Transverse colon (tissue), 4 donors: ENCODE results near the gene ZNF609. TPM values are rescaled to one million over a fixed set of nuclear protein-coding genes. Genes with fewer than 3 reads are reported as not detected.

ENCODE experiments used
- DNase-seq: peaks from one replicate; pipeline ENCODE4 v3.0.0-alpha.2; 2019
- H3K27ac ChIP-seq, 4 donors: fragments of 200-600 bp; sonication (generic); 2 replicates each; pipeline ENCODE4 v1.5.1; 2016 to 2018; ENCODE audit warnings: inconsistent platforms in 4 of 4
- H3K27me3 ChIP-seq: fragments of 200-600 bp; sonication (generic); 2 replicates; pipeline ENCODE4 v1.5.1; 2017; ENCODE audit warnings: inconsistent platforms
- H3K36me3 ChIP-seq, 4 donors: fragments of 200-600 bp; sonication (generic); 2 replicates each; pipeline ENCODE4 v1.5.1; 2017 to 2019; ENCODE audit warnings: inconsistent platforms in 4 of 4
- H3K4me1 ChIP-seq, 4 donors: fragments of 200-600 bp; sonication (generic); 2 replicates each; pipeline ENCODE4 v1.5.1; 2017 to 2020; ENCODE audit warnings: inconsistent platforms in 4 of 4
- H3K4me3 ChIP-seq, 4 donors: fragments of 200-600 bp; sonication (generic); 1 replicate in 1 of 4; 2 replicates in 3 of 4; pipeline versions ENCODE4 v1.5.1 to v1.6.1; 2017 to 2019; ENCODE audit warnings: inconsistent platforms in 4 of 4
- H3K9me3 ChIP-seq, 2 donors: fragments of 200-600 bp; sonication (generic); 2 replicates each; pipeline ENCODE4 v1.5.1; 2017 to 2019; ENCODE audit warnings: inconsistent platforms in 2 of 2
- EP300 ChIP-seq: sonication (generic); formaldehyde crosslinking; IDR thresholded peaks from one replicate; pipeline ENCODE4 v1.6.1; 2017; ENCODE audit warnings: antibody characterized with exemption, low read depth
- POLR2A ChIP-seq: fragments of 450-650 bp; IDR thresholded peaks from one replicate; pipeline ENCODE4 v1.6.1; 2016; ENCODE audit warnings: antibody characterized with exemption, mild to moderate bottlenecking, moderate library complexity
- POLR2AphosphoS5 ChIP-seq, 3 donors: sonication (generic); formaldehyde crosslinking; IDR thresholded peaks; one replicate each; pipeline ENCODE4 v1.6.1; 2016; ENCODE audit warnings: antibody characterized with exemption in 3 of 3
- WGBS, 2 donors: methylation state at CpG; one replicate each; pipeline ENCODE4 v1.1.5; 2018; ENCODE audit warnings: low coverage in 1 of 2; 5-methylcytosine and 5-hydroxymethylcytosine counted together
- in situ Hi-C, 4 donors: fragments of 200-750 bp; cut with MboI; loops; one replicate each; pipeline versions ENCODE4 v1.15.0 to v1.15.1; 2017; ENCODE audit warnings: low sequenced_read_pairs in 3 of 4, low pct_ligation_motif_present in 1 of 4, low pct_unique_long_range_greater_than_20kb in 1 of 4
- intact Hi-C: fragments of 100-400 bp; cut with DNase I; formaldehyde crosslinking; loops from one replicate; pipeline ENCODE4 v1.15.1; 2023; ENCODE audit warnings: low total_unique reads
- total RNA-seq, 4 donors: library from RNA; depleted of rRNA; stranded (reverse); fragments of >200 nt; gene quantifications; one replicate each; pipeline ENCODE4 v1.1.0, GENCODE V29; 2016
- TF ChIP-seq, protein P1 (sequence below), 5 experiments: fragments of 200-600 bp in 3 of 5; fragments of 450-650 bp in 2 of 5; sonication (generic) in 3 of 5; IDR thresholded peaks; 1 replicate in 2 of 5; 2 replicates in 3 of 5; pipeline ENCODE4 v1.5.1; 2016 to 2017; ENCODE audit warnings: antibody characterized with exemption in 5 of 5, inconsistent platforms in 3 of 5, mild to moderate bottlenecking in 2 of 5, moderate library complexity in 1 of 5

ZNF609 gene
- total RNA-seq, 4 donors from 2014 or later, result 16.1 to 34.8 (median 28.2) TPM

DNA sequence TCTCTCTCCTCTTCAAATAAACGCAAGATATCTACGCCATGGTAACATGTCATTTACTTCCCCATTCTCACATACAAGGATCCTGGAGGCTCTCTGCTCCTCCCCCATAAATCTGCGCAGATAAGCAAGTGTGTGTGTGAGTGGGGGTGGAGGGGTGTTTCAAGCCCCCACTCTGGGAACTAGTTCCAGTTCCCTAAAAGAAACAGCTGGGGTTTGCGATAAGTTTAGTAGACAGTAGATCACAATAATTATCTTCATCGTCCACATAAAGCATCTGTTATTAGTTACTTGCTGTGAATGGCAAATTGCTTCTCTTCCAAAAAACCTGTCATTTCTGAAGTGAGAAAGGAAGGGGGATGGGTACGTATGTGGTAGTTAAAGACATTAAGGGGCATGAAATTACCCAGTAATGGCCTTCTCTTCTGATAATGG, 235.2 kb downstream of the ZNF609 start:
- Histone ChIP-seq H3K9me3 (no peaks in the 10 kb centered on the region), H3K4me3 (no peak overlapping the region), H3K27me3 (no peaks in the 10 kb centered on the region), H3K4me1 (peaks cover 33 to 95% (median 56%) of the 10 kb centered on the region in 4 donors), H3K27ac (peak overlapping the region; percentile 56 to 91 (median 88)), H3K36me3 (peaks cover 0 to 2% (median 0%) of the 10 kb centered on the region in 4 donors)
- in situ Hi-C loops (no loop called here), intact Hi-C loops (no loop called here)
- WGBS, 2 donors, result 57 to 62% methylated on average over 4 to 6 of the region's 6 CpGs
- TF ChIP-seq, protein P1, sequence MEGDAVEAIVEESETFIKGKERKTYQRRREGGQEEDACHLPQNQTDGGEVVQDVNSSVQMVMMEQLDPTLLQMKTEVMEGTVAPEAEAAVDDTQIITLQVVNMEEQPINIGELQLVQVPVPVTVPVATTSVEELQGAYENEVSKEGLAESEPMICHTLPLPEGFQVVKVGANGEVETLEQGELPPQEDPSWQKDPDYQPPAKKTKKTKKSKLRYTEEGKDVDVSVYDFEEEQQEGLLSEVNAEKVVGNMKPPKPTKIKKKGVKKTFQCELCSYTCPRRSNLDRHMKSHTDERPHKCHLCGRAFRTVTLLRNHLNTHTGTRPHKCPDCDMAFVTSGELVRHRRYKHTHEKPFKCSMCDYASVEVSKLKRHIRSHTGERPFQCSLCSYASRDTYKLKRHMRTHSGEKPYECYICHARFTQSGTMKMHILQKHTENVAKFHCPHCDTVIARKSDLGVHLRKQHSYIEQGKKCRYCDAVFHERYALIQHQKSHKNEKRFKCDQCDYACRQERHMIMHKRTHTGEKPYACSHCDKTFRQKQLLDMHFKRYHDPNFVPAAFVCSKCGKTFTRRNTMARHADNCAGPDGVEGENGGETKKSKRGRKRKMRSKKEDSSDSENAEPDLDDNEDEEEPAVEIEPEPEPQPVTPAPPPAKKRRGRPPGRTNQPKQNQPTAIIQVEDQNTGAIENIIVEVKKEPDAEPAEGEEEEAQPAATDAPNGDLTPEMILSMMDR (IDR thresholded peaks at IDR 0.05), result no peak
- TF ChIP-seq EP300, result no peak
- no peak for TF ChIP-seq POLR2AphosphoS5 (IDR thresholded peaks at IDR 0.05)
- no peak for TF ChIP-seq POLR2A
- DNase-seq, result peak; percentile 26

- Histone ChIP-seq H3K36me3 (no peaks in the 10 kb centered on the region), H3K27ac (peak overlapping the region; percentile 56 to 91 (median 88)), H3K27me3 (no peaks in the 10 kb centered on the region), H3K4me1 (peaks cover 42 to 95% (median 59%) of the 10 kb centered on the region in 4 donors), H3K4me3 (no peak overlapping the region), H3K9me3 (no peaks in the 10 kb centered on the region)
- 92 to 100% methylated on average over 1 to 3 of the region's 3 CpGs for WGBS, 2 donors
- TF ChIP-seq POLR2AphosphoS5 (IDR thresholded peaks at IDR 0.05) (no peak), EP300 (no peak), POLR2A (no peak)
- TF ChIP-seq, protein P1 (IDR thresholded peaks at IDR 0.05), result no peak
- intact Hi-C loops, result no loop called here
- in situ Hi-C loops, result no loop called here
- no peak for DNase-seq
These were observed 236.1 kb downstream of the ZNF609 start for GRCh38 chr15:64696481-64696880.

DNA sequence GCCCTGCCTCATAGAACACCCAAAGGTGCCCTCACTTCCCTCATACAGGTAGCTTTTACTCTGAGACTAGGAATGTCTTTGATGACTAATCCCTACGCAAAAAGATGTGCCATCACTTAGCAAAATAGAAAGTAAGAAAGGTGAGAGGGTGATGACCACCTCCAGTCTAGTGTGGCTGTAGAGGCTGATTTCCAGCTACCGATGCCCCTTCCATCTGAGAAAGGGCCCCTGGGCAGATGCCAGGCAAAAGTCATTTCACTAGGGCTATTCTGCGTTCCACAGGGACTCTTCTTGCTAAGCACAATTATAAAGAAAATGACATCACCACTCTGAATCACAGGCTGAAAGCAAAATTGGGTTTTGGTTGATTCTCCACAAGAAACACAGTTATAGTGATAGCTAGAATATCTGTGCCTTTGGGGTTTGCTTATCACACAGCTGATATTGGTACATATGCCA, 237.6 kb downstream of the ZNF609 start:
- WGBS, 2 donors, result 55 to 59% methylated on average over 3 of the region's 3 CpGs
- in situ Hi-C loops, result no loop called here

GRCh38 chr15:64698823-64699222, 238.4 kb downstream of the ZNF609 start:
- no peaks in the 10 kb centered on the region for H3K36me3 ChIP-seq
- DNase-seq, result no peak
- intact Hi-C loops (no loop called here), in situ Hi-C loops (no loop called here)
- peak overlapping the region; percentile 88 to 91 (median 90) for H3K27ac ChIP-seq
- TF ChIP-seq POLR2AphosphoS5 (IDR thresholded peaks at IDR 0.05) (no peak), EP300 (no peak), POLR2A (no peak)
- TF ChIP-seq, protein P1 (IDR thresholded peaks at IDR 0.05), result no peak
- peaks cover 43 to 89% (median 55%) of the 10 kb centered on the region in 4 donors for H3K4me1 ChIP-seq
- H3K27me3 ChIP-seq, result no peaks in the 10 kb centered on the region
- no peaks in the 10 kb centered on the region for H3K9me3 ChIP-seq
- H3K4me3 ChIP-seq, result no peak overlapping the region

More for the DNA sequence above, 237.6 kb downstream of the ZNF609 start:
- Histone ChIP-seq H3K4me1 (peaks cover 49 to 94% (median 61%) of the 10 kb centered on the region in 4 donors), H3K27me3 (no peaks in the 10 kb centered on the region), H3K4me3 (no peak overlapping the region), H3K27ac (peak overlapping the region; percentile 88 to 91 (median 90)), H3K9me3 (no peaks in the 10 kb centered on the region), H3K36me3 (no peaks in the 10 kb centered on the region)
- intact Hi-C loops, result no loop called here
- TF ChIP-seq POLR2A (no peak), EP300 (no peak), POLR2AphosphoS5 (IDR thresholded peaks at IDR 0.05) (no peak)
- TF ChIP-seq, protein P1 (IDR thresholded peaks at IDR 0.05), result no peak
- no peak for DNase-seq
